Activated T-helper 1 cell treated with anti-CD3 and anti-CD28 coated beads, Interleukin-12 subunit alpha, Interleukin-12 subunit beta, Interleukin-2, Interleukin-4 antibody, amounts not matched to agents 30 ng/mL and 10 ng/mL and 1 ng/mL, durations not matched to agents 14 hours and 24 hours and 36 hours (primary cell): ENCODE results near the gene RALGAPB. TPM values are rescaled to one million over a fixed set of nuclear protein-coding genes. Genes with fewer than 3 reads are reported as not detected.
"Not testable (repeated sequence)": the region's sequence is repeated elsewhere in the genome, so short reads cannot be mapped to it uniquely, and the experiment has no call there.

Experiments
- DNase-seq: peaks from one replicate; pipeline ENCODE4 v3.0.0; 2021; ENCODE audit warnings: low spot score
- H3K27ac Mint-ChIP-seq: one replicate; pipeline ENCODE4 v1.8.0; 2021; ENCODE audit warnings: mild to moderate bottlenecking, mixed read lengths
- H3K27me3 Mint-ChIP-seq: one replicate; pipeline ENCODE4 v1.8.0; 2022; ENCODE audit warnings: mild to moderate bottlenecking, moderate library complexity, mixed read lengths; ENCODE audit not compliant: insufficient read depth
- H3K36me3 Mint-ChIP-seq: one replicate; pipeline ENCODE4 v1.8.0; 2021; ENCODE audit warnings: low read depth, mixed read lengths
- H3K4me1 Mint-ChIP-seq: one replicate; pipeline ENCODE4 v1.8.0; 2021; ENCODE audit warnings: low read depth, mixed read lengths
- H3K4me3 Mint-ChIP-seq: one replicate; pipeline ENCODE4 v1.8.0; 2021; ENCODE audit warnings: mild to moderate bottlenecking, moderate library complexity, mixed read lengths
- H3K9me3 Mint-ChIP-seq: one replicate; pipeline ENCODE4 v1.8.0; 2021; ENCODE audit warnings: mixed read lengths
- intact Hi-C: fragments of 100-400 bp; cut with micrococcal nuclease; formaldehyde crosslinking; loops from one replicate; pipeline ENCODE4 v1.15.1; 2024
- total RNA-seq: library from RNA; stranded (reverse); gene quantifications from 2 replicates; pipeline ENCODE4 v1.2.3, GENCODE V29; 2022

RALGAPB gene
- total RNA-seq, 1 donor from 2014 or later: 32.4 TPM

GRCh38 chr20:38434770-38435554, 37.7 kb upstream of the RALGAPB start, which contains the start of gene SNHG17:
Gene SNHG17, minus strand, starts transcription at chr20:38435328.
- intact Hi-C loops: loop anchor here (1.0 to 10.0 kb wide), 3 partner anchors 11 to 400 kb away; partner anchors contain the start of genes RALGAPB, RPRD1B and TTI1
- peaks cover 25% of the 10 kb centered on the region for H3K4me1 Mint-ChIP-seq
- peak within 1 kb of the TSS; percentile 96 for H3K27ac Mint-ChIP-seq
- peak; percentile 84 for DNase-seq
- H3K4me3 Mint-ChIP-seq: peak within 1 kb of the TSS; percentile 96
- H3K36me3 Mint-ChIP-seq: peaks cover 40% of the 10 kb centered on the region
- peaks cover 5% of the 10 kb centered on the region for H3K27me3 Mint-ChIP-seq
- H3K9me3 Mint-ChIP-seq: no peaks in the 10 kb centered on the region

- intact Hi-C loops: loop anchor here (1.0 to 10.0 kb wide), 3 partner anchors 11 to 401 kb away; partner anchors contain the start of genes RALGAPB, RPRD1B and TTI1
These were observed 37.1 kb upstream of the RALGAPB start for GRCh38 chr20:38435555-38435939.

GRCh38 chr20:38437796-38438195, 34.8 kb upstream of the RALGAPB start:
- intact Hi-C loops: loop anchor here (10.0 kb wide), 1 partner anchor 403 kb away; the partner anchor contains the start of genes RPRD1B and TTI1
- Mint-ChIP-seq H3K4me1 (peaks cover 4% of the 10 kb centered on the region), H3K4me3 (no peak overlapping the region), H3K27me3 (peaks cover 18% of the 10 kb centered on the region), H3K27ac (no peak overlapping the region), H3K36me3 (peaks cover 16% of the 10 kb centered on the region), H3K9me3 (no peaks in the 10 kb centered on the region)
- DNase-seq: no peak

More at GRCh38 chr20:38435555-38435939, 37.1 kb upstream of the RALGAPB start:
- Mint-ChIP-seq H3K27ac (no peak overlapping the region), H3K36me3 (peaks cover 39% of the 10 kb centered on the region), H3K27me3 (peaks cover 5% of the 10 kb centered on the region), H3K4me3 (peak overlapping the region; percentile 96), H3K9me3 (no peaks in the 10 kb centered on the region), H3K4me1 (peaks cover 25% of the 10 kb centered on the region)
- DNase-seq: no peak

GRCh38 chr20:38441110-38441509, 31.5 kb upstream of the RALGAPB start:
- DNase-seq, H3K4me3 Mint-ChIP-seq, H3K36me3 Mint-ChIP-seq, H3K4me1 Mint-ChIP-seq, intact Hi-C loops, H3K9me3 Mint-ChIP-seq, H3K27ac Mint-ChIP-seq: not testable (repeated sequence)
- H3K27me3 Mint-ChIP-seq: peaks cover 18% of the 10 kb centered on the region

- no peak overlapping the region for H3K4me3 Mint-ChIP-seq
- H3K27ac Mint-ChIP-seq: no peak overlapping the region
- intact Hi-C loops: no loop called here
- peaks cover 7% of the 10 kb centered on the region for H3K4me1 Mint-ChIP-seq
- no peaks in the 10 kb centered on the region for H3K9me3 Mint-ChIP-seq
- no peaks in the 10 kb centered on the region for H3K36me3 Mint-ChIP-seq
- peaks cover 18% of the 10 kb centered on the region for H3K27me3 Mint-ChIP-seq
- no peak for DNase-seq
These were observed 30.7 kb upstream of the RALGAPB start for GRCh38 chr20:38441916-38442315.

GRCh38 chr20:38445381-38445796, 27.3 kb upstream of the RALGAPB start:
- H3K27ac Mint-ChIP-seq: no peak overlapping the region
- H3K4me3 Mint-ChIP-seq: no peak overlapping the region
- no peaks in the 10 kb centered on the region for H3K9me3 Mint-ChIP-seq
- peaks cover 32% of the 10 kb centered on the region for H3K4me1 Mint-ChIP-seq
- intact Hi-C loops: no loop called here
- no peak for DNase-seq
- H3K36me3 Mint-ChIP-seq: peaks cover 7% of the 10 kb centered on the region
- peaks cover 13% of the 10 kb centered on the region for H3K27me3 Mint-ChIP-seq

GRCh38 chr20:38445901-38446425, 26.7 kb upstream of the RALGAPB start:
- Mint-ChIP-seq H3K4me1 (peaks cover 38% of the 10 kb centered on the region), H3K9me3 (no peaks in the 10 kb centered on the region), H3K36me3 (peaks cover 13% of the 10 kb centered on the region), H3K4me3 (peak overlapping the region; percentile 84), H3K27me3 (peaks cover 10% of the 10 kb centered on the region), H3K27ac (peak overlapping the region; percentile 80)
- DNase-seq: no peak
- intact Hi-C loops: loop anchor here (1.0 kb wide), 2 partner anchors 11 to 26 kb away; partner anchors contain the start of genes RALGAPB and SNHG17

- H3K9me3 Mint-ChIP-seq: no peaks in the 10 kb centered on the region
- H3K4me3 Mint-ChIP-seq: peak overlapping the region; percentile 84
- H3K27ac Mint-ChIP-seq: peak overlapping the region; percentile 80
These were observed 26.0 kb upstream of the RALGAPB start for GRCh38 chr20:38446441-38447209.

GRCh38 chr20:38447251-38447661, 25.4 kb upstream of the RALGAPB start:
- DNase-seq: no peak
- no peaks in the 10 kb centered on the region for H3K9me3 Mint-ChIP-seq
- intact Hi-C loops: no loop called here
- H3K4me1 Mint-ChIP-seq: peaks cover 38% of the 10 kb centered on the region
- peaks cover 2% of the 10 kb centered on the region for H3K27me3 Mint-ChIP-seq
- peak overlapping the region; percentile 84 for H3K4me3 Mint-ChIP-seq
- H3K36me3 Mint-ChIP-seq: peaks cover 13% of the 10 kb centered on the region
- peak overlapping the region; percentile 29 for H3K27ac Mint-ChIP-seq

More at GRCh38 chr20:38446441-38447209, 26.0 kb upstream of the RALGAPB start:
- intact Hi-C loops: loop anchor here (1.0 kb wide), 2 partner anchors 11 to 26 kb away; partner anchors contain the start of genes RALGAPB and SNHG17
- peak; percentile 88 for DNase-seq
- Mint-ChIP-seq H3K4me1 (peaks cover 38% of the 10 kb centered on the region), H3K36me3 (peaks cover 13% of the 10 kb centered on the region), H3K27me3 (peaks cover 8% of the 10 kb centered on the region)

GRCh38 chr20:38447931-38448675, 24.5 kb upstream of the RALGAPB start:
- Mint-ChIP-seq H3K27me3 (no peaks in the 10 kb centered on the region), H3K9me3 (no peaks in the 10 kb centered on the region), H3K4me3 (peak overlapping the region; percentile 84), H3K27ac (peak overlapping the region; percentile 74), H3K36me3 (peaks cover 13% of the 10 kb centered on the region), H3K4me1 (peaks cover 38% of the 10 kb centered on the region)
- intact Hi-C loops: no loop called here
- no peak for DNase-seq

- Mint-ChIP-seq H3K36me3 (peaks cover 13% of the 10 kb centered on the region), H3K9me3 (no peaks in the 10 kb centered on the region), H3K27ac (no peak overlapping the region), H3K27me3 (no peaks in the 10 kb centered on the region), H3K4me3 (no peak overlapping the region), H3K4me1 (peaks cover 38% of the 10 kb centered on the region)
- intact Hi-C loops: no loop called here
- DNase-seq: no peak
These were observed 23.6 kb upstream of the RALGAPB start for GRCh38 chr20:38449046-38449445.

GRCh38 chr20:38450412-38450975, 22.1 kb upstream of the RALGAPB start:
- Mint-ChIP-seq H3K4me1 (peaks cover 38% of the 10 kb centered on the region), H3K4me3 (no peak overlapping the region), H3K27ac (peak overlapping the region; percentile 8), H3K9me3 (no peaks in the 10 kb centered on the region), H3K27me3 (no peaks in the 10 kb centered on the region), H3K36me3 (peaks cover 13% of the 10 kb centered on the region)
- no peak for DNase-seq
- intact Hi-C loops: no loop called here
